ENCODE measurements around the gene TRIP12. TPM values are rescaled to one million over a fixed set of nuclear protein-coding genes. Genes with fewer than 3 reads are reported as not detected.
A peak's percentile ranks its signal among the peaks of the same experiment; 100 is the strongest.

TRIP12 gene
- polyA plus RNA-seq, 3 donors = 22.2 to 56.7 (median 44.0) TPM

GRCh38 chr2:229719926-229720647 is 201.7 kb downstream of the TRIP12 start:
- H3K4me1 ChIP-seq (ENCODE audit: control insufficient read depth in 1 of 2, insufficient read depth in 2 of 2, low read length in 2 of 2) = peaks cover 0 to under 1% of the 10 kb centered on the region in 2 donors
- H3K9ac ChIP-seq (ENCODE audit: insufficient read depth, low read length, poor library complexity, severe bottlenecking) = no peak overlapping the region
- H3K36me3 ChIP-seq (replicated peaks in 1 of 2; ENCODE audit: control insufficient read depth in 1 of 2, insufficient read depth in 2 of 2, low read length in 2 of 2) = no peaks in the 10 kb centered on the region
- Mint-ChIP-seq H3K27ac (no peak overlapping the region), H3K36me3 (no peaks in the 10 kb centered on the region), H3K9me3 (peaks cover 0 to 11% (median 3%) of the 10 kb centered on the region in 7 donors), H3K4me1 (peaks cover 5% of the 10 kb centered on the region), H3K27me3 (ENCODE audit: low read depth in 3 of 3) (peaks cover 25 to 40% (median 36%) of the 10 kb centered on the region in 3 donors), H3K4me3 (no peak overlapping the region)
- intact Hi-C loops (cut with micrococcal nuclease) = no loop called here
- no peak overlapping the region for H3K27ac ChIP-seq (ENCODE audit: low read depth in 1 of 2, low read length in 2 of 2)
- TF ChIP-seq CTCF (IDR thresholded peaks at IDR 0.05) = no peak
- no peaks in the 10 kb centered on the region for H3K9me3 ChIP-seq (replicated peaks in 1 of 2; ENCODE audit: control insufficient read depth in 1 of 2, insufficient read depth in 1 of 2, low read length in 2 of 2)
- peaks cover 28 to 49% of the 10 kb centered on the region in 2 donors for H3K27me3 ChIP-seq (ENCODE audit: control insufficient read depth in 2 of 2, insufficient read depth in 2 of 2, low read length in 2 of 2)
- H3K4me2 ChIP-seq (replicated peaks; ENCODE audit: extremely low read depth, low read length, poor library complexity, severe bottlenecking) = no peak overlapping the region
- H3K4me3 ChIP-seq (replicated peaks in 1 of 3; ENCODE audit: low read depth in 2 of 3, low read length in 3 of 3) = no peak overlapping the region
- no peak for DNase-seq
- no CpG with 5 or more reads among the region's 3 CpGs for WGBS (ENCODE audit: insufficient coverage)
- no peak overlapping the region for H2AFZ ChIP-seq (ENCODE audit: insufficient read depth, low read depth, low read length, poor library complexity, severe bottlenecking)
- H4K20me1 ChIP-seq (ENCODE audit: insufficient read depth, low read length) = no peaks in the 10 kb centered on the region
- no peaks in the 10 kb centered on the region for H3K79me2 ChIP-seq (ENCODE audit: insufficient read depth, low read length)

- intact Hi-C loops (cut with micrococcal nuclease) = no loop called here
- Histone ChIP-seq H3K4me3 (replicated peaks in 1 of 3; ENCODE audit: low read depth in 2 of 3, low read length in 3 of 3) (no peak overlapping the region), H3K36me3 (replicated peaks in 1 of 2; ENCODE audit: control insufficient read depth in 1 of 2, insufficient read depth in 2 of 2, low read length in 2 of 2) (no peaks in the 10 kb centered on the region), H3K27ac (ENCODE audit: low read depth in 1 of 2, low read length in 2 of 2) (no peak overlapping the region), H3K9me3 (replicated peaks in 1 of 2; ENCODE audit: control insufficient read depth in 1 of 2, insufficient read depth in 1 of 2, low read length in 2 of 2) (peaks cover 0 to 5% of the 10 kb centered on the region in 2 donors), H2AFZ (ENCODE audit: insufficient read depth, low read depth, low read length, poor library complexity, severe bottlenecking) (no peak overlapping the region), H3K79me2 (ENCODE audit: insufficient read depth, low read length) (no peaks in the 10 kb centered on the region), H3K9ac (ENCODE audit: insufficient read depth, low read length, poor library complexity, severe bottlenecking) (no peak overlapping the region), H3K4me1 (ENCODE audit: control insufficient read depth in 1 of 2, insufficient read depth in 2 of 2, low read length in 2 of 2) (peaks cover 2 to 5% of the 10 kb centered on the region in 2 donors), H3K4me2 (replicated peaks; ENCODE audit: extremely low read depth, low read length, poor library complexity, severe bottlenecking) (no peak overlapping the region), H4K20me1 (ENCODE audit: insufficient read depth, low read length) (no peaks in the 10 kb centered on the region), H3K27me3 (ENCODE audit: control insufficient read depth in 2 of 2, insufficient read depth in 2 of 2, low read length in 2 of 2) (peaks cover 41 to 65% of the 10 kb centered on the region in 2 donors)
- peak overlapping the region in 1 of 2 donors; percentile 46 for H3K4me3 Mint-ChIP-seq
- peaks cover 0 to 10% (median 2%) of the 10 kb centered on the region in 7 donors for H3K9me3 Mint-ChIP-seq
- no CpG with 5 or more reads among the region's 2 CpGs for WGBS (ENCODE audit: insufficient coverage)
- peaks cover 0 to 2% of the 10 kb centered on the region in 2 donors for H3K36me3 Mint-ChIP-seq
- H3K27me3 Mint-ChIP-seq (ENCODE audit: low read depth in 3 of 3) = peaks cover 30 to 54% (median 53%) of the 10 kb centered on the region in 3 donors
- no peak for DNase-seq
- H3K27ac Mint-ChIP-seq = no peak overlapping the region
- peaks cover 6% of the 10 kb centered on the region for H3K4me1 Mint-ChIP-seq
- no peak for TF ChIP-seq CTCF (IDR thresholded peaks at IDR 0.05)
Observed at GRCh38 chr2:229718057-229718456, 203.8 kb downstream of the TRIP12 start.
